SK-N-SH treated with all-trans-retinoic acid at 6 μM for 48 hours (cell line): ENCODE data around the gene DEFB129.

Source experiments
- ATAC-seq: fragments of 200-7000 bp; cut with Tn5 transposase; 3 replicates; pipeline ENCODE4 v1.9.1; 2020; ENCODE audit warnings: mild to moderate bottlenecking, moderate library complexity
- ARNTL ChIP-seq: fragments of 450-650 bp; formaldehyde crosslinking; IDR thresholded peaks from 2 replicates; pipeline ENCODE4 v1.5.0; 2020; ENCODE audit warnings: low read depth, mild to moderate bottlenecking, moderate library complexity, borderline replicate concordance
- BACH2 ChIP-seq: fragments of 250-450 bp; sonication (Bioruptor Pico); IDR thresholded peaks from 2 replicates; pipeline ENCODE4 v1.9.0; 2021; ENCODE audit warnings: mild to moderate bottlenecking, borderline replicate concordance
- CREB5 ChIP-seq: fragments of 250-450 bp; sonication (Bioruptor Pico); IDR thresholded peaks from 2 replicates; pipeline ENCODE4 v1.5.1; 2020; ENCODE audit warnings: low read depth, mild to moderate bottlenecking, moderate library complexity
- CSDC2 ChIP-seq: fragments of 250-450 bp; sonication (Bioruptor Pico); IDR thresholded peaks from 2 replicates; pipeline ENCODE4 v1.5.0; 2020; ENCODE audit warnings: mild to moderate bottlenecking, moderate library complexity
- CSRNP3 ChIP-seq: fragments of 250-450 bp; sonication (Bioruptor Pico); IDR thresholded peaks from 2 replicates; pipeline ENCODE4 v1.5.1; 2021; ENCODE audit warnings: mild to moderate bottlenecking, moderate library complexity
- ESRRG ChIP-seq: fragments of 250-450 bp; sonication (Bioruptor Pico); IDR thresholded peaks from 2 replicates; pipeline ENCODE4 v1.6.1; 2021; ENCODE audit warnings: mild to moderate bottlenecking
- GLIS3 ChIP-seq: fragments of 250-450 bp; sonication (Bioruptor Pico); IDR thresholded peaks from 2 replicates; pipeline ENCODE4 v1.5.0; 2020; ENCODE audit warnings: mild to moderate bottlenecking, moderate library complexity
- ISL1 ChIP-seq: fragments of 250-450 bp; sonication (Bioruptor Pico); IDR thresholded peaks from 2 replicates; pipeline ENCODE4 v2.1.2; 2022; ENCODE audit warnings: mild to moderate bottlenecking, moderate library complexity
- OSR1 ChIP-seq: fragments of 250-450 bp; sonication (Bioruptor Pico); IDR thresholded peaks from 2 replicates; pipeline ENCODE4 v1.8.0; 2022; ENCODE audit warnings: moderate library complexity, mild to moderate bottlenecking, inconsistent platforms
- PATZ1 ChIP-seq: fragments of 250-450 bp; sonication (Bioruptor Pico); IDR thresholded peaks from 2 replicates; pipeline ENCODE4 v1.8.0; 2020; ENCODE audit warnings: mild to moderate bottlenecking, moderate library complexity, borderline replicate concordance
- POU6F1 ChIP-seq: fragments of 250-450 bp; sonication (Bioruptor Pico); IDR thresholded peaks from 2 replicates; pipeline ENCODE4 v1.8.0; 2021; ENCODE audit warnings: low read depth, mild to moderate bottlenecking, moderate library complexity, borderline replicate concordance
- PPARA ChIP-seq: fragments of 250-450 bp; sonication (Bioruptor Pico); IDR thresholded peaks from 2 replicates; pipeline ENCODE4 v1.5.0; 2020; ENCODE audit warnings: mild to moderate bottlenecking, borderline replicate concordance
- SNAI2 ChIP-seq: fragments of 250-450 bp; sonication (Bioruptor Pico); IDR thresholded peaks from 2 replicates; pipeline ENCODE4 v1.5.0; 2020; ENCODE audit warnings: mild to moderate bottlenecking, moderate library complexity
- TCF4 ChIP-seq: fragments of 250-450 bp; sonication (Bioruptor Pico); IDR thresholded peaks from 2 replicates; pipeline ENCODE4 v1.8.0; 2021; ENCODE audit warnings: mild to moderate bottlenecking, moderate library complexity, borderline replicate concordance
- TOX ChIP-seq: fragments of 250-450 bp; sonication (Bioruptor Pico); IDR thresholded peaks from 2 replicates; pipeline ENCODE4 v1.8.0; 2021; ENCODE audit warnings: mild to moderate bottlenecking, moderate library complexity, borderline replicate concordance
- TSHZ2 ChIP-seq: fragments of 250-450 bp; sonication (Bioruptor Pico); IDR thresholded peaks from 2 replicates; pipeline ENCODE4 v1.5.0; 2020; ENCODE audit warnings: mild to moderate bottlenecking, moderate library complexity
- ZC3H10 ChIP-seq: fragments of 250-450 bp; sonication (Bioruptor Pico); IDR thresholded peaks from 2 replicates; pipeline ENCODE4 v1.5.1; 2021; ENCODE audit warnings: mild to moderate bottlenecking, moderate library complexity
- ZFP3 ChIP-seq: fragments of 250-450 bp; sonication (Bioruptor Pico); IDR thresholded peaks from 2 replicates; pipeline ENCODE4 v1.5.0; 2020; ENCODE audit warnings: mild to moderate bottlenecking, moderate library complexity
- ZFP30 ChIP-seq: fragments of 450-650 bp; formaldehyde crosslinking; IDR thresholded peaks from 2 replicates; pipeline ENCODE4 v1.5.0; 2022; ENCODE audit warnings: mild to moderate bottlenecking, moderate library complexity
- ZNF70 ChIP-seq: fragments of 450-650 bp; formaldehyde crosslinking; IDR thresholded peaks from 2 replicates; pipeline ENCODE4 v1.5.0; 2020; ENCODE audit warnings: mild to moderate bottlenecking, moderate library complexity
- ZNF8 ChIP-seq: fragments of 450-650 bp; formaldehyde crosslinking; IDR thresholded peaks from 2 replicates; pipeline ENCODE4 v1.5.0; 2020; ENCODE audit warnings: mild to moderate bottlenecking, moderate library complexity

Gene DEFB129

GRCh38 chr20:237489-237888, 10.4 kb downstream of the DEFB129 start (continued):
- no peak for TF ChIP-seq CSRNP3 (CRISPR knock-in tag)
- TF ChIP-seq ZFP30: no peak
- no peak for TF ChIP-seq ZNF70 (CRISPR knock-in tag)
- TF ChIP-seq SNAI2 (CRISPR knock-in tag): no peak
- no peak for TF ChIP-seq TCF4 (CRISPR knock-in tag)
- no peak for TF ChIP-seq BACH2
- TF ChIP-seq PATZ1 (CRISPR knock-in tag): no peak

- TF ChIP-seq ZC3H10 (CRISPR knock-in tag) (no peak), ZFP3 (no peak), ISL1 (CRISPR knock-in tag) (no peak), TOX (CRISPR knock-in tag) (no peak), TSHZ2 (no peak), ARNTL (CRISPR knock-in tag) (no peak), ZNF70 (CRISPR knock-in tag) (no peak), POU6F1 (CRISPR knock-in tag) (no peak), GLIS3 (CRISPR knock-in tag) (no peak), SNAI2 (CRISPR knock-in tag) (no peak), OSR1 (CRISPR knock-in tag) (no peak), BACH2 (no peak), ZNF8 (CRISPR knock-in tag) (no peak), CSDC2 (CRISPR knock-in tag) (no peak), ZFP30 (no peak), TCF4 (CRISPR knock-in tag) (no peak), PATZ1 (CRISPR knock-in tag) (no peak), CREB5 (CRISPR knock-in tag) (no peak), ESRRG (CRISPR knock-in tag) (no peak), PPARA (no peak)
- no peak for ATAC-seq
Observed at GRCh38 chr20:237929-238328, 10.9 kb downstream of the DEFB129 start.
